Endothelial cell (in vitro differentiated cells): ENCODE data around the gene KL. TPM values are rescaled to one million over a fixed set of nuclear protein-coding genes. Genes with fewer than 3 reads are reported as not detected.
A peak's percentile ranks its signal among the peaks of the same experiment; 100 is the strongest.

ENCODE experiments used
- DNase-seq: peaks from one replicate; pipeline ENCODE4 v3.0.0; 2021; ENCODE audit warnings: low spot score
- H3K27ac Mint-ChIP-seq: one replicate; pipeline ENCODE4 v1.8.0; 2021; ENCODE audit warnings: mixed read lengths, inconsistent platforms; ENCODE audit not compliant: unreplicated experiment
- H3K27me3 Mint-ChIP-seq: one replicate; pipeline ENCODE4 v1.8.0; 2021; ENCODE audit warnings: mild to moderate bottlenecking, moderate library complexity, mixed read lengths, inconsistent platforms; ENCODE audit not compliant: unreplicated experiment
- H3K36me3 Mint-ChIP-seq: one replicate; pipeline ENCODE4 v1.8.0; 2021; ENCODE audit warnings: mild to moderate bottlenecking, low read depth, mixed read lengths, inconsistent platforms; ENCODE audit not compliant: unreplicated experiment
- H3K4me1 Mint-ChIP-seq: one replicate; pipeline ENCODE4 v1.8.0; 2021; ENCODE audit warnings: mild to moderate bottlenecking, mixed read lengths, inconsistent platforms; ENCODE audit not compliant: unreplicated experiment
- H3K4me3 Mint-ChIP-seq: one replicate; pipeline ENCODE4 v1.8.0; 2021; ENCODE audit warnings: mild to moderate bottlenecking, mixed read lengths, inconsistent platforms; ENCODE audit not compliant: unreplicated experiment
- H3K9me3 Mint-ChIP-seq: one replicate; pipeline ENCODE4 v1.8.0; 2021; ENCODE audit warnings: mixed read lengths, inconsistent platforms; ENCODE audit not compliant: unreplicated experiment
- total RNA-seq: library from RNA; stranded (reverse); fragmentation: NEBNext Ultra II Directional; extraction: Animal tissue kit (Norgen Biotek cat#: 25700); gene quantifications from one replicate; pipeline ENCODE4 v1.2.1, GENCODE V29; 2021; ENCODE audit not compliant: unreplicated experiment
- TF ChIP-seq, protein P1 (sequence below): fragments of 200-600 bp; sonication (generic); IDR thresholded peaks from one replicate; pipeline ENCODE4 v1.5.0; 2021; ENCODE audit warnings: antibody characterized with exemption; ENCODE audit not compliant: unreplicated experiment

Gene KL
- total RNA-seq, 1 donor from 2014 or later: 29.6 TPM

DNA sequence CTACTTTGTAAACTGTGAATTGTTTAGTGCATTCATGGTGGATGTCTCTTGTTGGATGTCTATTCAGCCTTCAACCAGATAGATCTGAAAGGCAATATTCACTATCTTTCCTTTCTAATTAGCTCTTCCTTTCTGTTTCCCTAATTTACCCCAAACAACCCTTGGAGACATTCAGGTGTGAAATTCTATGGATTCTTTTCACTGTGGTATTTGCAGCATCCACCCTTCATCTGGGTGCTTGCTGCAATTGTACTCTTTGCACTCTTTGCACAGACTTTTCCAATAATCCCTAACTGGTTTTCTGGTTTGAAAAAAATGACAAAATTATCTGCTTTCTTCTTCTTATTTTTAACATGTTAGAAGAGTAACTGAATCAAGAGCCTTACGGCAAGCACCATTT, 56.5 kb downstream of the KL start:
- peak overlapping the region; percentile 7 for H3K27ac Mint-ChIP-seq
- peaks cover 1% of the 10 kb centered on the region for H3K27me3 Mint-ChIP-seq
- H3K36me3 Mint-ChIP-seq: no peaks in the 10 kb centered on the region
- H3K4me1 Mint-ChIP-seq: no peaks in the 10 kb centered on the region
- no peaks in the 10 kb centered on the region for H3K9me3 Mint-ChIP-seq
- TF ChIP-seq, protein P1, sequence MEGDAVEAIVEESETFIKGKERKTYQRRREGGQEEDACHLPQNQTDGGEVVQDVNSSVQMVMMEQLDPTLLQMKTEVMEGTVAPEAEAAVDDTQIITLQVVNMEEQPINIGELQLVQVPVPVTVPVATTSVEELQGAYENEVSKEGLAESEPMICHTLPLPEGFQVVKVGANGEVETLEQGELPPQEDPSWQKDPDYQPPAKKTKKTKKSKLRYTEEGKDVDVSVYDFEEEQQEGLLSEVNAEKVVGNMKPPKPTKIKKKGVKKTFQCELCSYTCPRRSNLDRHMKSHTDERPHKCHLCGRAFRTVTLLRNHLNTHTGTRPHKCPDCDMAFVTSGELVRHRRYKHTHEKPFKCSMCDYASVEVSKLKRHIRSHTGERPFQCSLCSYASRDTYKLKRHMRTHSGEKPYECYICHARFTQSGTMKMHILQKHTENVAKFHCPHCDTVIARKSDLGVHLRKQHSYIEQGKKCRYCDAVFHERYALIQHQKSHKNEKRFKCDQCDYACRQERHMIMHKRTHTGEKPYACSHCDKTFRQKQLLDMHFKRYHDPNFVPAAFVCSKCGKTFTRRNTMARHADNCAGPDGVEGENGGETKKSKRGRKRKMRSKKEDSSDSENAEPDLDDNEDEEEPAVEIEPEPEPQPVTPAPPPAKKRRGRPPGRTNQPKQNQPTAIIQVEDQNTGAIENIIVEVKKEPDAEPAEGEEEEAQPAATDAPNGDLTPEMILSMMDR: no peak
- no peak for DNase-seq
- H3K4me3 Mint-ChIP-seq: no peak overlapping the region

DNA sequence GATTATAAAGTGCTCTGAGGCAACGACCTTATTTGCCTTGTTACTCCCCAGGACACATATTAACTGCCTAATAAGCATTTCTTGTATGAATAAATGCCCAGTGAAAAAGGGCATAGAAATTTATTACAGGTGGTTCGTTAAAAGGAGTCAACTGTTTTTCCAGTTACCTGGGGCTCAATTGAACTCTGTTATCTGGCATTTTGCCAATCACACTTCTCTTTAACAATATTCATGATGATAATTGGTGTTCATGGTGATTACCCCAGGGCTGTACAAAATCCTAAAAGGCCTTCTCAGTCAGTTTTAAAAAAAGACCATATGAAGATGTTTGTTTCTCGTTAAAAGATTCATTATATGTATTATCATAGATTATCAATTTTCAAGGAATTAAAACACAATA, 57.1 kb downstream of the KL start:
- Mint-ChIP-seq H3K4me1 (no peaks in the 10 kb centered on the region), H3K27me3 (peaks cover 1% of the 10 kb centered on the region), H3K4me3 (no peak overlapping the region), H3K27ac (peak overlapping the region; percentile 7), H3K9me3 (no peaks in the 10 kb centered on the region), H3K36me3 (no peaks in the 10 kb centered on the region)
- TF ChIP-seq, protein P1: no peak
- DNase-seq: no peak

DNA sequence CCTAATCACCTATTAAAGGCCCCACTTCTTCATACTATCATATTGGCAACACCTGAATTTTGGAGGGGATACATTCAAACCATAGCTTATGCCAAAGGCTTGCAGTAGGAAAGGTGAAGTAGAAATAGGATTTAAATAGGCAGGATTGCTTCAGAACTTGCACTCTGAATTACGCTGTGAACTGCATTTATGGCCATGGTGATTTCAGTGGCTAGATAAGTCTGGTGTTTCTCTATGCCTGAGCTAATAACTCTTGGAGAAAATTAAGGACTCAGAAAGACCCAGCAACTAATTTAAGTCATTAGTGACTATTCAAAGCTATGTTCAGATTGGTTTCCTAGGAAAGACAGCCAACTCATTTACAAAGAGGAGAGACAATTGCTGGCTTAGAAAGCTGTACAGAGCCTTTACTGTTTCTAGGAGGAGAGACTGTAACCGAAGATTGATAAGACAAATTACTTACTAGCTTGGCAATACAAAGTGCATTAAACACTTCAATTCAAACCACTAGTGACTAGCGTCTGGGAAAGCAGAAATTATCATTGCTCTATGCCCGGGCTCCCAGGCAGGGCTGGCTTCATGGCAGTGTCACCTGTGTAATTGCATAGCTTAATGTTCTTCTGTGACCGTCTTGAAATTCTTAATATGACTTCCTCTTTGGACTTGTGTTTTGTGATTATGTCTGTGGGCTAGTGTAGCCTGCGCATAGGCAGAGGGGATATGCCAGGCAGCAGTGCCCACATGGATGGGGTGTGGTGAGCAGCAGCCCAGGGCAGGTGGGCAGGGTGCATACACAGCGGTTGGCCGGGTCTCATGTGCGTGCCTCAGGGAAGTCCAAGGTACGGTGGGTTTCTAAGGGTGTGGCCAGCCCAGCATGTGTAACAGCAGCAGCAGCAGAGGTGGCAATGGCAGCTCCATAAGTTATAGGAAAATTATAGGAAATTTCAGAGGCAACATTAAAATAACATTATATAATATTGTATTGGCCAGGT, 60.1 kb downstream of the KL start:
- Mint-ChIP-seq H3K4me1 (peaks cover 12% of the 10 kb centered on the region), H3K4me3 (no peak overlapping the region), H3K9me3 (no peaks in the 10 kb centered on the region), H3K27me3 (peaks cover 1% of the 10 kb centered on the region), H3K27ac (no peak overlapping the region), H3K36me3 (no peaks in the 10 kb centered on the region)
- no peak for DNase-seq
- TF ChIP-seq, protein P1: no peak

DNA sequence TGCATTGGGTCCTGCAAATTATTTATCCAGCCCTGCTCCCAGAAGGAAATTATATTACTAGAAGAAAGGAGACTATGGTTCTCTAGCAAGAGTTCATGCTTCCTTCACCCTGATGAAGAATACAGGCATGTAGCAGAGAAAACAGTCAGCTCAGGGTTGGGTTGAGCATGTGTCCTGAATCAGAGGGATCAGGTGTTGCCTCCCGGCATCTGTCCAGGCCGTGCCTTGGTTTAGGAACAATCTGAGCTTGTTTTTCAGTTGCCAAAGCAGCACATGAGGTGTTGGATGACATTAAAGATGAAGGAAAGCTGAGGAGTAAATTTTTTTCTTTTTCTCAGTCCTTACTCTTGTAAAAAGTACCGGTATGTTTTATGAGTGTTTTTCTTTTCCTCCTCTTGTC, 62.0 kb downstream of the KL start:
- no peaks in the 10 kb centered on the region for H3K36me3 Mint-ChIP-seq
- TF ChIP-seq, protein P1: no peak
- no peak overlapping the region for H3K4me3 Mint-ChIP-seq
- no peaks in the 10 kb centered on the region for H3K9me3 Mint-ChIP-seq
- DNase-seq: no peak
- H3K27me3 Mint-ChIP-seq: peaks cover 1% of the 10 kb centered on the region
- H3K4me1 Mint-ChIP-seq: peaks cover 15% of the 10 kb centered on the region
- H3K27ac Mint-ChIP-seq: no peak overlapping the region

DNA sequence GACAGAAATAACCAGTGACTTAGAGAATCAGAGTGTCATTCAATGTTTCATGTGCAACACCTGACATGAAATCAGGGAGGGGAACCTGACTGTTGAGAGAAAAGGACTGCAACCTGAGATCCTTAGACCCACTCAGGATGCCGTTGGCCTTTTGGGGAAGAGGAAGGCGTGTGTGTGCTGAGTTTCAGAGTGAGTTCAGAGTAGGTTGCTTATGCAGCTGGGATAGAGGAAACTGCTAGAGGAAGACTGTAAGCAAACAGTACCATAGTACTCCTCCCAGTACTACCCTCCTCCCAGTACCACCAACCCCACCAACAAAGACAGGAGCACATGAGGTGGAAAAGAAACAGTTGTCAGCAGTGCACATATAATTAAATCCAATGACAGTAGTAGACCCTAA, 63.7 kb downstream of the KL start:
- no peak for DNase-seq
- H3K4me3 Mint-ChIP-seq: no peak overlapping the region
- no peaks in the 10 kb centered on the region for H3K9me3 Mint-ChIP-seq
- H3K4me1 Mint-ChIP-seq: peaks cover 15% of the 10 kb centered on the region
- TF ChIP-seq, protein P1: no peak
- H3K27me3 Mint-ChIP-seq: peaks cover 1% of the 10 kb centered on the region
- H3K36me3 Mint-ChIP-seq: no peaks in the 10 kb centered on the region
- H3K27ac Mint-ChIP-seq: no peak overlapping the region
